Calu3 (cell line): ENCODE results near the gene CDK14. TPM values are rescaled to one million over a fixed set of nuclear protein-coding genes. Genes with fewer than 3 reads are reported as not detected.

Experiments
- BruUV-seq: library from RNA; stranded (reverse); fragments of 400-500 nt; replicated peaks from 2 replicates; lab custom pipeline; 2021; lab: Mats Ljungman, UMichigan
- CTCF ChIA-PET: fragments of 300-600 bp; sonication (Branson Sonifier 250); formaldehyde crosslinking; loops from one replicate; lab custom pipeline; 2022; ENCODE audit warnings: antibody characterized with exemption; lab: Charles Lee
- DNase-seq: peaks from one replicate; pipeline ENCODE4 v3.0.0; 2022
- H3K27ac Mint-ChIP-seq: one replicate; pipeline ENCODE4 v1.8.0; 2022; ENCODE audit warnings: mixed read lengths; ENCODE audit not compliant: unreplicated experiment
- H3K27me3 Mint-ChIP-seq: one replicate; pipeline ENCODE4 v1.8.0; 2022; ENCODE audit warnings: mixed read lengths; ENCODE audit not compliant: unreplicated experiment
- H3K36me3 Mint-ChIP-seq: one replicate; pipeline ENCODE4 v1.8.0; 2022; ENCODE audit warnings: mild to moderate bottlenecking, moderate library complexity, mixed read lengths; ENCODE audit not compliant: insufficient read depth, unreplicated experiment
- H3K4me1 Mint-ChIP-seq: one replicate; pipeline ENCODE4 v1.8.0; 2022; ENCODE audit warnings: mild to moderate bottlenecking, low read depth, mixed read lengths; ENCODE audit not compliant: unreplicated experiment
- H3K4me3 Mint-ChIP-seq: one replicate; pipeline ENCODE4 v1.8.0; 2022; ENCODE audit warnings: mild to moderate bottlenecking, low read depth, moderate library complexity, mixed read lengths; ENCODE audit not compliant: unreplicated experiment
- H3K9me3 Mint-ChIP-seq: one replicate; pipeline ENCODE4 v1.8.0; 2022; ENCODE audit warnings: low read depth, mixed read lengths; ENCODE audit not compliant: unreplicated experiment
- CTCF ChIP-seq: fragments of 200-600 bp; IDR thresholded peaks from one replicate; pipeline ENCODE4 v1.8.0; 2022; ENCODE audit warnings: antibody characterized with exemption; ENCODE audit not compliant: unreplicated experiment
- intact Hi-C: fragments of 100-400 bp; cut with micrococcal nuclease; formaldehyde crosslinking; loops from one replicate; pipeline ENCODE4 v1.10.0; 2022; ENCODE audit not compliant: unreplicated experiment
- total RNA-seq: library from RNA; stranded (reverse); gene quantifications from 2 replicates; pipeline ENCODE4 v1.2.3, GENCODE V29; 2022

The CDK14 gene
- total RNA-seq, 1 experiment from 2014 or later: 29.4 TPM

DNA sequence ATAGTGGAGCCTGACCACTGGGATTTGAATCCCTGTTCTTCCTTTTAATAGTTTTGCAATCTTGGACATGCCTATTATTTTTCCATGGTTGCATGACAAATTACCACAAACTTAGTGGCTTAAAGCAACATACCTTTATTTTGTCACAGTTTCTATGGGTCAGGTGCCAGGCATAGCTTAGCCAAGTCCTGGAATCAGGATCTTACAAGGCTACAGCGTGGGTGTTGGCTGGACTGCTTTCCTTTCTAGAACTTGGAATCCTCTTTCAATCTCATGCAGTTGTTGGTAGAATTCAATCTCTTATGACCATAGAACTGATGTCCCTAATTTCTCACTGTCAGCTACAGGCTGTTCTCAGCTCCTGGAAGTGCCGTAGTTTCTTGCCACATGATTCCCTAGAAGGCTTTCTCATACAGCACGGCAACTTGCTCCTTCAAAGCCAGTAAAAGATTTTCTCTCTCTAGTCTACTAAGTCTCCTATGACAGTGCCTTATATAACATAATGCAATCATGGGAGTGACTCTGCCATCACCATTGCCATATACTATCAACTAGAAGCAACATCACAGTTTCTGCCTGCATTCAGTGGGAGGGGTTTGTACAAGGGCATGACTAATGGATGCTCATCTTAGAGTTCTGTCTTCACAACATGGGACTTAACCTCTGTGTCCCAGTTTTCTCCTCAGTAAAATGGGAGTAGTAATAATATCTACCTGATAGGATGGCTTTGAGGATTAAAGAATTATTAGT lies 424.7 kb downstream of the CDK14 start:
- no TSS peak for BruUV-seq
- H3K27me3 Mint-ChIP-seq: no peaks in the 10 kb centered on the region
- no peak overlapping the region for H3K4me3 Mint-ChIP-seq
- H3K27ac Mint-ChIP-seq: no peak overlapping the region
- H3K9me3 Mint-ChIP-seq: no peaks in the 10 kb centered on the region
- CTCF ChIA-PET: no interaction called here
- TF ChIP-seq CTCF: no peak
- H3K4me1 Mint-ChIP-seq: no peaks in the 10 kb centered on the region
- intact Hi-C loops: no loop called here
- DNase-seq: no peak
- H3K36me3 Mint-ChIP-seq: no peaks in the 10 kb centered on the region

GRCh38 chr7:91021956-91022355 lies 425.8 kb downstream of the CDK14 start:
- BruUV-seq: no TSS peak
- Mint-ChIP-seq H3K27me3 (no peaks in the 10 kb centered on the region), H3K36me3 (no peaks in the 10 kb centered on the region), H3K9me3 (no peaks in the 10 kb centered on the region), H3K4me3 (no peak overlapping the region), H3K27ac (no peak overlapping the region), H3K4me1 (no peaks in the 10 kb centered on the region)
- CTCF ChIA-PET: no interaction called here
- DNase-seq: no peak
- TF ChIP-seq CTCF: no peak
- intact Hi-C loops: no loop called here

DNA sequence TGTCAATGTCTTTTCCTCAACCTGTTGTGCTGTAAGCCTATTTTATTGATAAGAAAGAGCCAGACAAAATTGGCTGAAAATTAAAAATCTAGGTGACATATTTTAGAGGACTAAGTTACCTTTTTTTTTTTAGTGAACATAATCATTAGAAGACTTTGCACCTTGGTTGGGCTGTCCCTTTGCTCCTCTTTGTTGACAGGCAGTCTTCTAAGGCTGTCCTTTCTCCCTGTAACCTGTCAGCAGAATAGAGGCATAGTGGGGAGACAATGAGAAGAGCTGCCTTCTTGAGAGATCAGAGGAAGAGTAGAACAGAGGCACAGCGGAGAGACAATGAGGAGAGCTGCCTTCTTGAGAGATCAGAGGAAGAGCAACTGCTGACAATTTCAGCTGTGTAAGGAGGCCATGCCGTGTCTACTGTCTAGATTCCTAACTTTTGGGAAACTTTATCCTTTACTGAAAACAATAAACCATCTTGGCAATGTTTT lies 429.8 kb downstream of the CDK14 start:
- no TSS peak for BruUV-seq
- DNase-seq: no peak
- intact Hi-C loops: no loop called here
- Mint-ChIP-seq H3K27me3 (no peaks in the 10 kb centered on the region), H3K4me1 (no peaks in the 10 kb centered on the region), H3K4me3 (no peak overlapping the region), H3K9me3 (no peaks in the 10 kb centered on the region), H3K36me3 (no peaks in the 10 kb centered on the region), H3K27ac (no peak overlapping the region)
- no peak for TF ChIP-seq CTCF
- CTCF ChIA-PET: no interaction called here

GRCh38 chr7:91029688-91030087 lies 433.6 kb downstream of the CDK14 start:
- no peak overlapping the region for H3K4me3 Mint-ChIP-seq
- no TSS peak for BruUV-seq
- no peak overlapping the region for H3K27ac Mint-ChIP-seq
- DNase-seq: no peak
- CTCF ChIA-PET: interaction anchor here (0.6 kb wide), 1 partner anchor 548 kb away, joined by 10 read pairs; no protein-coding TSS in a partner anchor
- H3K4me1 Mint-ChIP-seq: no peaks in the 10 kb centered on the region
- H3K9me3 Mint-ChIP-seq: no peaks in the 10 kb centered on the region
- intact Hi-C loops: loop anchor here (5.0 kb wide), 1 partner anchor 477 kb away; no protein-coding TSS in a partner anchor
- no peaks in the 10 kb centered on the region for H3K36me3 Mint-ChIP-seq
- no peaks in the 10 kb centered on the region for H3K27me3 Mint-ChIP-seq
- no peak for TF ChIP-seq CTCF
